Measurements from ENCODE around the gene FSTL3.

FSTL3 gene

DNA sequence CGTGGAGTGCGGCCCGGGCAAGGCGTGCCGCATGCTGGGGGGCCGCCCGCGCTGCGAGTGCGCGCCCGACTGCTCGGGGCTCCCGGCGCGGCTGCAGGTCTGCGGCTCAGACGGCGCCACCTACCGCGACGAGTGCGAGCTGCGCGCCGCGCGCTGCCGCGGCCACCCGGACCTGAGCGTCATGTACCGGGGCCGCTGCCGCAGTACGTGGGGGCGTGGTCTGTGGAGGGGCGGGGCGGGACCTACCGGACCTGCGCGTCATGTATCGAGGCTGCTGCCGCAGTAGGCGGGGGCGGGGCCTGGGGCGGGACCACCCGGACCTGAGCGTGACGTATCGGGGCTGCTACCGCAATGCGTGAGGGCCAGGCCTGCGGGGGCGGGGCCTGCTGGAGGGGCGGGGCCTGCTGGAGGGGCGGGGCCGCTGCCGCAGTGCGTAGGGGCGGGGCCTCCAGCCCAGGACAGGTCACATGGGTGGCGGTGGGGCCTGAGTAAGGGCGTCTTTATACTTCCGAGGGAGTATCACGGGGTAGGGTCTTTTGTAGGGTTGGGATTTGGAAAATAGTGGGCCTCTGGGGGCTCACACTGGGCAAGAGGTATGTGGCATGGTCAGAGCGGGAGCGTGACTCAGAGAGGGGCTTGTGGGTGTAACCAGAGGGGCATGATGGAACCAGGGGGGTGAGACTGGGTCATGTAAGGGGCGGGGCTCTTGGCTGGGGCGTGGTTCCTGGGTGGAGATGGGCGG, 4.3 kb downstream of the FSTL3 start:
- Histone ChIP-seq H3K4me3 (ENCODE audit: low read length) (peak overlapping the region; percentile 74), H3K9ac (ENCODE audit: low read length) (peak overlapping the region; percentile 90)
- peak; percentile 99 for DNase-seq (ENCODE audit: low read depth)

DNA sequence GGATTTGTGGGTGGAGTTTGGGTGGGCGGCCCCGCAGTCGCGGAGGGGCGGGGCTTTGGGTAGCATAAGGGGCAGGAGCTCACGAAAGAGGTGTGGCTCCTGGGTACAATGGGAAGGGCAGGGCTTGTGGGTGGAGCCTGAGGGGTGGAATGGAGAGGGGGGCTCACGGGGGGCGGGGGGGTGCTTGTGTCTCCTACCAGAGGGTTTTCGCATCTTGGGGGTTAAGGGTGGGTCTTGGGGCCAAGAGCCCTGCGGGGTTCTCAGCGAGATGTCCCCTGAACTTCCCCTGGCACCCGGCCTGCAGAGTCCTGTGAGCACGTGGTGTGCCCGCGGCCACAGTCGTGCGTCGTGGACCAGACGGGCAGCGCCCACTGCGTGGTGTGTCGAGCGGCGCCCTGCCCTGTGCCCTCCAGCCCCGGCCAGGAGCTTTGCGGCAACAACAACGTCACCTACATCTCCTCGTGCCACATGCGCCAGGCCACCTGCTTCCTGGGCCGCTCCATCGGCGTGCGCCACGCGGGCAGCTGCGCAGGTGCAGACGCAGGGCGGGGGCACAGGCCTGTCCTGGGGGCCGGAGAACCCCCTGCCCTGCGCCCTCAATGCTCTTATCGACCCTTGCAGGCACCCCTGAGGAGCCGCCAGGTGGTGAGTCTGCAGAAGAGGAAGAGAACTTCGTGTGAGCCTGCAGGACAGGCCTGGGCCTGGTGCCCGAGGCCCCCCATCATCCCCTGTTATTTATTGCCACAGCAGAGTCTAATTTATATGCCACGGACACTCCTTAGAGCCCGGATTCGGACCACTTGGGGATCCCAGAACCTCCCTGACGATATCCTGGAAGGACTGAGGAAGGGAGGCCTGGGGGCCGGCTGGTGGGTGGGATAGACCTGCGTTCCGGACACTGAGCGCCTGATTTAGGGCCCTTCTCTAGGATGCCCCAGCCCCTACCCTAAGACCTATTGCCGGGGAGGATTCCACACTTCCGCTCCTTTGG, 5.1 kb downstream of the FSTL3 start:
- peaks cover 9% of the 10 kb centered on the region for H3K36me3 ChIP-seq (ENCODE audit: control insufficient read depth, insufficient read depth, low read length, severe bottlenecking)
- no peak overlapping the region for H3K4me3 ChIP-seq (ENCODE audit: low read length)
- H3K4me1 ChIP-seq (ENCODE audit: control insufficient read depth, insufficient read depth, low read length) = peaks cover 21% of the 10 kb centered on the region
- H3K9me3 ChIP-seq (ENCODE audit: control insufficient read depth, low read length) = no peaks in the 10 kb centered on the region
- H3K27me3 ChIP-seq (replicated peaks; ENCODE audit: control insufficient read depth, insufficient read depth, low read length) = no peaks in the 10 kb centered on the region
- DNase-seq (ENCODE audit: low read depth) = no peak
- no peak overlapping the region for H3K9ac ChIP-seq (ENCODE audit: low read length)

More for the DNA sequence above, 4.3 kb downstream of the FSTL3 start:
- H3K9me3 ChIP-seq (ENCODE audit: control insufficient read depth, low read length) = no peaks in the 10 kb centered on the region
- H3K36me3 ChIP-seq (ENCODE audit: control insufficient read depth, insufficient read depth, low read length, severe bottlenecking) = peaks cover 9% of the 10 kb centered on the region
- H3K27me3 ChIP-seq (replicated peaks; ENCODE audit: control insufficient read depth, insufficient read depth, low read length) = no peaks in the 10 kb centered on the region
- peaks cover 26% of the 10 kb centered on the region for H3K4me1 ChIP-seq (ENCODE audit: control insufficient read depth, insufficient read depth, low read length)

DNA sequence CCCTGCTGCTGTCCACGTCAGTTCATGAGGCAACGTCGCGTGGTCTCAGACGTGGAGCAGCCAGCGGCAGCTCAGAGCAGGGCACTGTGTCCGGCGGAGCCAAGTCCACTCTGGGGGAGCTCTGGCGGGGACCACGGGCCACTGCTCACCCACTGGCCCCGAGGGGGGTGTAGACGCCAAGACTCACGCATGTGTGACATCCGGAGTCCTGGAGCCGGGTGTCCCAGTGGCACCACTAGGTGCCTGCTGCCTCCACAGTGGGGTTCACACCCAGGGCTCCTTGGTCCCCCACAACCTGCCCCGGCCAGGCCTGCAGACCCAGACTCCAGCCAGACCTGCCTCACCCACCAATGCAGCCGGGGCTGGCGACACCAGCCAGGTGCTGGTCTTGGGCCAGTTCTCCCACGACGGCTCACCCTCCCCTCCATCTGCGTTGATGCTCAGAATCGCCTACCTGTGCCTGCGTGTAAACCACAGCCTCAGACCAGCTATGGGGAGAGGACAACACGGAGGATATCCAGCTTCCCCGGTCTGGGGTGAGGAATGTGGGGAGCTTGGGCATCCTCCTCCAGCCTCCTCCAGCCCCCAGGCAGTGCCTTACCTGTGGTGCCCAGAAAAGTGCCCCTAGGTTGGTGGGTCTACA, 6.6 kb downstream of the FSTL3 start:
- Histone ChIP-seq H3K4me1 (ENCODE audit: control insufficient read depth, insufficient read depth, low read length) (peaks cover 19% of the 10 kb centered on the region), H3K4me3 (ENCODE audit: low read length) (no peak overlapping the region), H3K27me3 (replicated peaks; ENCODE audit: control insufficient read depth, insufficient read depth, low read length) (no peaks in the 10 kb centered on the region), H3K9ac (ENCODE audit: low read length) (no peak overlapping the region), H3K36me3 (ENCODE audit: control insufficient read depth, insufficient read depth, low read length, severe bottlenecking) (peaks cover 9% of the 10 kb centered on the region), H3K9me3 (ENCODE audit: control insufficient read depth, low read length) (no peaks in the 10 kb centered on the region)
- DNase-seq (ENCODE audit: low read depth) = no peak

DNA sequence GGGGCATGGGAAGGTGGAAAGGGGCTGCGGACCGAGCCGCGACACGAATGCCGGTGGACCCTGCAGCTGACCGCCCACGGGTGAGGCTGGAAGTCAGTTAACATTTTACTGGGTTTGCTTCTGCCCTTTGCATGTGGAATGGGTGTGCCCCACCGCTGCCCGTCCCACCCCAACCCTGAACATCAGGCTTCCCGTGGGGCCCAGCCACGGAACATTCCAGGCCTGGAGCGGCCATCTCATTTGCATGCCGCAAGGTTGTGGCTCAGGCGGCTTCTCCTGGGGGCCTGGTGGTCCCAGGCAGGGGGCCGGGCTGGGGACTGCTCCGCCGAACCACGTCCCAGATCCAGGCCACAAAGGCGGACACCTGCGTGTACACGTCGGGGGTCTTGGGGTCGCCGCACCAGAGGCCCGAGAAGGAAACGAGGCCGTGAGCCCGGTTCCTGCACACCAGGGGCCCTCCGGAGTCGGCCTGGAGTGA, 9.3 kb downstream of the FSTL3 start:
- H3K36me3 ChIP-seq (ENCODE audit: control insufficient read depth, insufficient read depth, low read length, severe bottlenecking) = peaks cover 9% of the 10 kb centered on the region
- H3K9me3 ChIP-seq (ENCODE audit: control insufficient read depth, low read length) = no peaks in the 10 kb centered on the region
- DNase-seq (ENCODE audit: low read depth) = no peak
- no peaks in the 10 kb centered on the region for H3K27me3 ChIP-seq (replicated peaks; ENCODE audit: control insufficient read depth, insufficient read depth, low read length)
- no peak overlapping the region for H3K9ac ChIP-seq (ENCODE audit: low read length)
- H3K4me3 ChIP-seq (ENCODE audit: low read length) = no peak overlapping the region
- H3K4me1 ChIP-seq (ENCODE audit: control insufficient read depth, insufficient read depth, low read length) = peaks cover 6% of the 10 kb centered on the region

DNA sequence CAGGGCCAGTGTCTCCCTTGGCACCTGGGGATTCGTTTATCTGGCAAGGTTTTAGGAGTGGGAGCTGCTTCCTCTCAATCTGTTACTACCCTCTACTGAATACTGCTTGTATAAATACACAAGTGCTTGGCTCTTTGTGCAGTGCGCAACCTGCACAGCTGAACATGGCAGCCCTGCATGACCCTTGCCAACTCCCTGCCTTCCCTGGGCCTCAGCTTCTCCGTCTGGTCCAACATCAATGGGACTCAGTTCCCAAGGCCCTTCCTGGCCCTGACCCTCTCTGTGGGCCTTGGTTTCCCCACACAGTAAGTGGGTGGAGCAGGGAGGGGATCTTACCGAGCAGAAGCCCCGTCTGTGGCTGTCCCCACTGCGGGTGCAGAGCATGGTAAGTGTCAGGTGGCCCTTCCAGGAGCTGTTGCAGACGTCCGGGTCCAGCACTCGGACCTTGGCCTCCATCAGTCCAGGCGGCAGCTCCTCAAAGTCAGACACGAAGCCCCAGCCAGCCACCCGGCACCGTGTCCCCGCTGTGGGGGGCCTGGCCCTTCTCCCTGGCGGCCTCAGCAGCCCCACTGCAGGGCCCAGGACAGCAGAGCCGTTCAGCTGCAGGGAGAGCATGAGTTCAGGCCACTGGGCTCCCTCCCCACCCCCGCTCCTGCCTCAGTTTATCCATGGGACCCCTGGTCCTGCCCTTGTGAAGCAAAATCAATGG, 10.6 kb downstream of the FSTL3 start:
- H3K9me3 ChIP-seq (ENCODE audit: control insufficient read depth, low read length) = no peaks in the 10 kb centered on the region
- peaks cover 3% of the 10 kb centered on the region for H3K4me1 ChIP-seq (ENCODE audit: control insufficient read depth, insufficient read depth, low read length)
- H3K4me3 ChIP-seq (ENCODE audit: low read length) = no peak overlapping the region
- DNase-seq (ENCODE audit: low read depth) = no peak
- H3K9ac ChIP-seq (ENCODE audit: low read length) = no peak overlapping the region
- no peaks in the 10 kb centered on the region for H3K27me3 ChIP-seq (replicated peaks; ENCODE audit: control insufficient read depth, insufficient read depth, low read length)
- H3K36me3 ChIP-seq (ENCODE audit: control insufficient read depth, insufficient read depth, low read length, severe bottlenecking) = peaks cover 3% of the 10 kb centered on the region

DNA sequence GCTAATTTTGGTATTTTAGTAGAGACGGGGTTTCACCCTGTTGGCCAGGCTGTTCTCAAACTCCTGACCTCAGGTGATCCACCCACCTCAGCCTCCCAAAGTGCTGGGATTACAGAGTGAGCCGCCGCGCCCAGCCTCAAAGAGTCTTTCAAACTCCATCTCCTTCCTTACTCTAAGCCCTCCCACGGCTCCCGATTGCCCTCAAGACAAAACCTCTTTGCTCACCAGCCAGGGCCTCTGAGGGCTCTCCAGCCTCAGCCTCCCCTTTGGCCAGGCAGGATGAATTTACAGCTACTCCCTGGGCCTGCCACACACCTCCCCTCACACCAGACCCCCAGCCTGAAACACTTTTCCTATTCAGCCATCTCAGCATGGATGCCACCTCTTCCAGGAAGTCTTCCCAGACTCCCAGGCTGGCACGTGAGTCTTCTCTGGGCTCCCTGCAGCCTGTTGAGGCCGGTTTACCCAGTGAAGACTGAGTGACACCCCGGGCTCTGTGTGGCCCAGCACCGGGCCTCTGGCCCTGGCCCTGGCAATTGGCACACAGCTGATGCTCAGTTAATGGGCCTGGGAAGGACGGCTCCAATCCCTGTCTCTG, 11.5 kb downstream of the FSTL3 start:
- no peak for DNase-seq (ENCODE audit: low read depth)
- Histone ChIP-seq H3K9ac (ENCODE audit: low read length) (no peak overlapping the region), H3K36me3 (ENCODE audit: control insufficient read depth, insufficient read depth, low read length, severe bottlenecking) (no peaks in the 10 kb centered on the region), H3K9me3 (ENCODE audit: control insufficient read depth, low read length) (no peaks in the 10 kb centered on the region), H3K27me3 (replicated peaks; ENCODE audit: control insufficient read depth, insufficient read depth, low read length) (no peaks in the 10 kb centered on the region), H3K4me1 (ENCODE audit: control insufficient read depth, insufficient read depth, low read length) (peaks cover 3% of the 10 kb centered on the region), H3K4me3 (ENCODE audit: low read length) (no peak overlapping the region)

DNA sequence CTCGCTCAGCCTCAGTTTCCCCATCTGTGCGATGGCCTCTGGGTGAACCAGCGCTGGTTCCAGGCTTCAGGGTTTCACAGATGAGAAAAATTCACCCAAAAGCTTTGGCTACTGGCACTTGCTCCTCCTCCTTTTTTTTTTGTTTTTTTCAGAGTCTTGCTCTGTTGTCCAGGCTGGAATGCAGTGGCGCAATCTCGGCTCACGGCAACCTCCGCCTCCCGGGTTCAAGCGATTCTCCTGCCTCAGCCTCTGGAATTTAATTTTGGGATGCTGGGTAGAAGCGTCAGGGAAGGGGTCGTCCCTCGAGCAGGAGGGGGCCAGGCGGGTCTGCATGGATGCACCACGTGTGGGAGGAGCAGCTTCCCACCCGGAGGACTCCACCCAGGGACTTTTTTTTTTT, 12.0 kb downstream of the FSTL3 start:
- H3K9me3 ChIP-seq (ENCODE audit: control insufficient read depth, low read length) = no peaks in the 10 kb centered on the region
- H3K4me1 ChIP-seq (ENCODE audit: control insufficient read depth, insufficient read depth, low read length) = peaks cover 3% of the 10 kb centered on the region
- H3K36me3 ChIP-seq (ENCODE audit: control insufficient read depth, insufficient read depth, low read length, severe bottlenecking) = no peaks in the 10 kb centered on the region
- no peak overlapping the region for H3K4me3 ChIP-seq (ENCODE audit: low read length)
- no peaks in the 10 kb centered on the region for H3K27me3 ChIP-seq (replicated peaks; ENCODE audit: control insufficient read depth, insufficient read depth, low read length)
- no peak for DNase-seq (ENCODE audit: low read depth)
- H3K9ac ChIP-seq (ENCODE audit: low read length) = no peak overlapping the region

DNA sequence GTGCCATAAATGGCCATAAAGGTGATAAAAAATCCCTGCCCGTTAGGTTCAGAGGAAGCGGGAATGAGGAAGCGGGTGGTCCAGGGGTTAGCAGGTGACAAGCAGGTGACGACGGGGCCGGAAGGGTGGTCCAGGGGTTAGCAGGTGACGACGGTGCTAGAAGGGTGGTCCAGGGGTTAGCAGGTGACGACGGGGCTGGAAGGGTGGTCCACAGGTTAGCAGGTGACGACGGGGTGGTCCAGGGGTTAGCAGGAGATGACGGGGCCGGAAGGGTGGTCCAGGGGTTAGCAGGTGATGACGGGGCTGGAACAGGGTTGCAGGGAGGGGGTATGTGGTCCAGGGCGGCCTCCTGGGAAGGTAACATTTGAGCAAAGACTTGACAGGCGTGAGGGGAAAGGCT, 12.8 kb downstream of the FSTL3 start:
- Histone ChIP-seq H3K4me1 (ENCODE audit: control insufficient read depth, insufficient read depth, low read length) (peaks cover 3% of the 10 kb centered on the region), H3K36me3 (ENCODE audit: control insufficient read depth, insufficient read depth, low read length, severe bottlenecking) (no peaks in the 10 kb centered on the region), H3K9me3 (ENCODE audit: control insufficient read depth, low read length) (no peaks in the 10 kb centered on the region), H3K27me3 (replicated peaks; ENCODE audit: control insufficient read depth, insufficient read depth, low read length) (no peaks in the 10 kb centered on the region), H3K9ac (ENCODE audit: low read length) (no peak overlapping the region), H3K4me3 (ENCODE audit: low read length) (no peak overlapping the region)
- DNase-seq (ENCODE audit: low read depth) = no peak

DNA sequence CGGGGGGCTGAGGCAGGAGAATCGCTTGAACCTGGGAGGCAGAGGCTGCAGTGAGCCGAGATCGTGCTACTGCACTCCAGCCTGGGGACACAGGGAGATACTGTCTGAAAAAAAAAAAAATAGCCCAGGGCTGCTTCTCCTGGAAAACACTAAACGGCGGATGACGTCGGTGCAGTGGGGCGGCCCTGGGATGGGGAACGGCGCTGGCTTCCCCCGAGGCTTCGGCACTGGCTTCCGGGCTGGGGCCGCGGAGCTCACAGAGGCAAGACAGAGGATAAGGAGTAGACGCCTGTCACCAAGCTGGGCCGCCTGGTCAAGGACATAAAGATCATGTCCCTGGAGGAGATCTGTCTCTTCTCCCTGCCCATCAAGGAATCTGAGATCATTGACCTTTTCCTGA, 14.0 kb downstream of the FSTL3 start:
- H3K4me1 ChIP-seq (ENCODE audit: control insufficient read depth, insufficient read depth, low read length) = peaks cover 3% of the 10 kb centered on the region
- H3K36me3 ChIP-seq (ENCODE audit: control insufficient read depth, insufficient read depth, low read length, severe bottlenecking) = no peaks in the 10 kb centered on the region
- H3K9ac ChIP-seq (ENCODE audit: low read length) = no peak overlapping the region
- H3K27me3 ChIP-seq (replicated peaks; ENCODE audit: control insufficient read depth, insufficient read depth, low read length) = no peaks in the 10 kb centered on the region
- no peak overlapping the region for H3K4me3 ChIP-seq (ENCODE audit: low read length)
- no peak for DNase-seq (ENCODE audit: low read depth)
- no peaks in the 10 kb centered on the region for H3K9me3 ChIP-seq (ENCODE audit: control insufficient read depth, low read length)

DNA sequence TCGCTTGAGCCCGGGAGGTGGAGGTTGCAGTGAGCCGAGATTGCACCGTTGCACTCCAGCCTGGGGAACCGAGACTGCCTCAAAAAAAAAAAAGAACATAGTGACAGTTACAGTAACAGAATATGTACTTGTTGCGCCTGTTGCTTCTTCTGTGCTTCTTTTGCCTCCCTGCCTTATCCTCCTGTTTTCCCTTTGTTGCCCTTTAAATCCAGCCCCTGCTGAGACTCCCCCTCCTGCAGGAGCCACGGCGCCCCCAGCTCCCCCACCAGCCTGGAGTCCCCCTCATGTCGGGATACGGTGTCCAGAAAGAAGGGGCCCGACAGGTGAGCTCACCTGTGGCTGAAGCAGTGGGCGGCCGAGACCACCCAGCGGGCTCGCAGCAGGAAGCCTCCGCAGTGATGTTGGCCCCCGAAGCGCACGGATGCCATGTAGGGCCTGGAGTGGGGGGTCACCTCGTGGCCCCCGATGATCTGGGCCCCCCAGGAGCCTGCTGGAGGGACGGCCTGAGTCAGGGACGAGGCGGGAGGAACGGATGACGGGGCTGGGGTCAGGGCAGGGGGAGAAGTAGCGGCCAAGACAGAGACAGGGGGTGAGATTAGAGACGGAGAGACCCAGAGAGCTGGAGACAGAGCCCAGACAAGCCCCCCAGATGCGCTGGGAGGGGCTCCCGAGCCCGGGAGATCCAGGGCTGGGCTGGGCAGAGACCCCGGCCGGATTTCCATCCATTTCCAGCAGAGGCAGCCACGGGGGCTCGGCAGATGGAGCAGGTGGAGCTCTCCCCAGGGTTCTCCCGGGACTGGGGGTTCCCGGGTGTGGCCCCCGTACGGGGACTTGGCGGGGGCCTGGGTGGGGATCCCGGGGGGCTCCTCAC, 18.5 kb downstream of the FSTL3 start:
- DNase-seq (ENCODE audit: low read depth) = no peak

More for the DNA sequence above, 18.5 kb downstream of the FSTL3 start:
- H3K36me3 ChIP-seq (ENCODE audit: control insufficient read depth, insufficient read depth, low read length, severe bottlenecking) = no peaks in the 10 kb centered on the region
- no peak overlapping the region for H3K4me3 ChIP-seq (ENCODE audit: low read length)
- no peaks in the 10 kb centered on the region for H3K4me1 ChIP-seq (ENCODE audit: control insufficient read depth, insufficient read depth, low read length)
- peaks cover 11% of the 10 kb centered on the region for H3K27me3 ChIP-seq (replicated peaks; ENCODE audit: control insufficient read depth, insufficient read depth, low read length)
- H3K9me3 ChIP-seq (ENCODE audit: control insufficient read depth, low read length) = no peaks in the 10 kb centered on the region
- H3K9ac ChIP-seq (ENCODE audit: low read length) = no peak overlapping the region

Data from adipocyte (in vitro differentiated cells).